SK-N-SH (cell line): ENCODE data around the gene MAST2. TPM values are rescaled to one million over a fixed set of nuclear protein-coding genes. Genes with fewer than 3 reads are reported as not detected.

ENCODE experiments used
- CTCF ChIA-PET: fragments of 300-600, 350-600 bp; formaldehyde crosslinking; extraction: SDS; loops from one replicate; lab custom pipeline; 2021; lab: Yijun Ruan, JAX
- POLR2A ChIA-PET: fragments of 350-600 bp; sonication (Branson Sonifier 250); formaldehyde crosslinking; extraction: SDS; loops from one replicate; lab custom pipeline; 2020; ENCODE audit warnings: antibody characterized with exemption, inconsistent platforms; lab: Yijun Ruan, JAX
- DNase-seq: peaks from one replicate; pipeline ENCODE4 v3.0.0; 2012
- H2AFZ ChIP-seq: fragments of 200-600 bp; sonication (generic); 2 replicates; pipeline ENCODE4 v1.8.1; 2016; ENCODE audit warnings: antibody characterized with exemption, mild to moderate bottlenecking, low read depth
- H3F3A ChIP-seq: fragments of 200-600 bp; sonication (generic); replicated peaks from 2 replicates; pipeline ENCODE3; 2016; ENCODE audit warnings: antibody characterized with exemption, mild to moderate bottlenecking; ENCODE audit not compliant: insufficient read depth
- H3K27ac ChIP-seq, 2 experiments: fragments of 200-500 bp in 1 of 2; fragments of 200-600 bp in 1 of 2; sonication (Bioruptor generic) in 1 of 2; sonication (generic), shearing (Covaris generic) in 1 of 2; 2 replicates each; pipeline versions ENCODE4 v1.5.1 to v1.6.1; 2014 to 2016; ENCODE audit warnings: low read depth in 2 of 2, inconsistent platforms in 1 of 2, low read length in 1 of 2, mild to moderate bottlenecking in 1 of 2, mixed read lengths in 1 of 2
- H3K27me3 ChIP-seq: fragments of 200-600 bp; sonication (generic), shearing (Covaris generic); 2 replicates; pipeline ENCODE4 v1.6.1; 2016; ENCODE audit warnings: mixed run types; ENCODE audit not compliant: insufficient read depth
- H3K36me3 ChIP-seq, 2 experiments: fragments of 200-500 bp in 1 of 2; fragments of 200-600 bp in 1 of 2; sonication (Bioruptor generic) in 1 of 2; sonication (generic) in 1 of 2; replicated peaks in 1 of 2; 2 replicates each; pipeline versions ENCODE3 to v1.5.1; 2014 to 2016; ENCODE audit warnings: low read length in 1 of 2, mild to moderate bottlenecking in 1 of 2; ENCODE audit not compliant: insufficient read depth in 2 of 2, control insufficient read depth in 1 of 2
- H3K4me1 ChIP-seq, 2 experiments: fragments of 200-500 bp in 1 of 2; fragments of 200-600 bp in 1 of 2; sonication (Bioruptor generic) in 1 of 2; sonication (generic), shearing (Covaris generic) in 1 of 2; 2 replicates each; pipeline versions ENCODE4 v1.5.1 to v1.6.1; 2014 to 2016; ENCODE audit warnings: low read depth in 1 of 2, low read length in 1 of 2, mixed run types in 1 of 2; ENCODE audit not compliant: insufficient read depth in 2 of 2, control insufficient read depth in 1 of 2
- H3K4me2 ChIP-seq: fragments of 200-600 bp; sonication (generic), shearing (Covaris generic); 2 replicates; pipeline ENCODE4 v1.6.1; 2017; ENCODE audit warnings: mixed run types
- H3K4me3 ChIP-seq, 2 experiments: fragments of 200-500 bp in 1 of 2; fragments of 200-600 bp in 1 of 2; sonication (Bioruptor generic) in 1 of 2; sonication (generic), shearing (Covaris generic) in 1 of 2; 2 replicates each; pipeline versions ENCODE4 v1.5.1 to v1.8.1; 2014 to 2016; ENCODE audit warnings: low read depth in 2 of 2, inconsistent platforms in 1 of 2, low read length in 1 of 2, mild to moderate bottlenecking in 1 of 2, mixed read lengths in 1 of 2, moderate library complexity in 1 of 2
- H3K79me2 ChIP-seq: fragments of 200-600 bp; sonication (generic); 2 replicates; pipeline ENCODE4 v1.8.1; 2017; ENCODE audit warnings: mild to moderate bottlenecking; ENCODE audit not compliant: insufficient read depth
- H3K9ac ChIP-seq: fragments of 200-600 bp; sonication (generic); 2 replicates; pipeline ENCODE4 v1.6.1; 2017; ENCODE audit warnings: mixed run types
- H3K9me2 ChIP-seq: fragments of 200-600 bp; sonication (generic); 2 replicates; pipeline ENCODE4 v1.6.1; 2017; ENCODE audit warnings: mixed run types
- H3K9me3 ChIP-seq: fragments of 200-600 bp; sonication (generic); 2 replicates; pipeline ENCODE4 v1.6.1; 2017; ENCODE audit warnings: mixed run types, mild to moderate bottlenecking, moderate library complexity
- H4K20me1 ChIP-seq: fragments of 200-600 bp; sonication (generic); 2 replicates; pipeline ENCODE4 v1.6.1; 2017; ENCODE audit warnings: mild to moderate bottlenecking, mixed run types; ENCODE audit not compliant: insufficient read depth
- CHD2 ChIP-seq: fragments of 150-350 bp; IDR thresholded peaks from 2 replicates; pipeline ENCODE4 v1.6.1; 2018; ENCODE audit warnings: low read length; ENCODE audit not compliant: partially characterized antibody
- CTCF ChIP-seq: fragments of 200-600 bp; sonication (generic); IDR thresholded peaks from 2 replicates; pipeline ENCODE4 v1.6.1; 2017; ENCODE audit warnings: antibody characterized with exemption, mild to moderate bottlenecking, moderate library complexity
- ELF1 ChIP-seq: IDR thresholded peaks from 2 replicates; pipeline ENCODE4 v1.4.0; 2012
- FOXJ3 ChIP-seq: sonication (generic); formaldehyde crosslinking; IDR thresholded peaks from 2 replicates; pipeline ENCODE4 v1.5.1; 2020; ENCODE audit warnings: mild to moderate bottlenecking, missing genetic modification reagents
- FOXM1 ChIP-seq: IDR thresholded peaks from 2 replicates; pipeline ENCODE4 v1.4.0; 2012; ENCODE audit warnings: low read depth, mild to moderate bottlenecking
- GABPA ChIP-seq: IDR thresholded peaks from 2 replicates; pipeline ENCODE4 v1.4.0; 2012; ENCODE audit warnings: low read depth, mild to moderate bottlenecking
- GATA2 ChIP-seq: sonication (generic); formaldehyde crosslinking; IDR thresholded peaks from 2 replicates; pipeline ENCODE4 v1.5.0; 2020; ENCODE audit warnings: mild to moderate bottlenecking, missing genetic modification reagents
- MXI1 ChIP-seq: IDR thresholded peaks from 2 replicates; pipeline ENCODE4 v1.6.1; 2012; ENCODE audit warnings: mild to moderate bottlenecking, low read depth, low read length, improper control_type of control experiment
- NFIC ChIP-seq: IDR thresholded peaks from 2 replicates; pipeline ENCODE4 v1.4.0; 2012; ENCODE audit warnings: borderline replicate concordance
- NRF1 ChIP-seq: IDR thresholded peaks from 2 replicates; pipeline ENCODE4 v1.6.1; 2012; ENCODE audit warnings: low read depth, mild to moderate bottlenecking, low read length
- RFX5 ChIP-seq: IDR thresholded peaks from 2 replicates; pipeline ENCODE4 v1.6.1; 2012; ENCODE audit warnings: mild to moderate bottlenecking, improper control_type of control experiment, low read length
- RXRA ChIP-seq: IDR thresholded peaks from 2 replicates; pipeline ENCODE4 v1.4.0; 2012; ENCODE audit warnings: low read depth, mild to moderate bottlenecking, borderline replicate concordance
- SIN3A ChIP-seq: IDR thresholded peaks from 2 replicates; pipeline ENCODE4 v1.6.1; 2012; ENCODE audit warnings: low read depth, mild to moderate bottlenecking, low read length, moderate library complexity, borderline replicate concordance
- SMC3 ChIP-seq: IDR thresholded peaks from 2 replicates; pipeline ENCODE4 v1.6.1; 2012; ENCODE audit warnings: low read depth, low read length, improper control_type of control experiment
- TAF1 ChIP-seq: IDR thresholded peaks from 2 replicates; pipeline ENCODE4 v1.6.1; 2012; ENCODE audit warnings: low read depth, mild to moderate bottlenecking, low read length, moderate library complexity, borderline replicate concordance
- TCF12 ChIP-seq: IDR thresholded peaks from 2 replicates; pipeline ENCODE4 v1.4.0; 2012
- TEAD4 ChIP-seq: IDR thresholded peaks from 2 replicates; pipeline ENCODE4 v1.4.0; 2012; ENCODE audit warnings: mild to moderate bottlenecking, borderline replicate concordance; ENCODE audit not compliant: insufficient read depth
- USF2 ChIP-seq: fragments of 150-350 bp; IDR thresholded peaks from 2 replicates; pipeline ENCODE4 v1.6.1; 2017; ENCODE audit warnings: antibody characterized with exemption, low read length, low read depth, borderline replicate concordance
- WGBS: methylation state at CpG from one replicate; pipeline ENCODE4 v1.1.6; 2017; ENCODE audit warnings: low lambda C conversion rate; 5-methylcytosine and 5-hydroxymethylcytosine counted together
- polyA plus RNA-seq, 3 experiments: library from polyadenylated mRNA; depleted of rRNA; stranded (reverse); fragments of >200 nt; gene quantifications; 2 replicates each; pipeline ENCODE4 v1.2.3, GENCODE V29; 2012
- TF ChIP-seq, protein P1 (sequence below): IDR thresholded peaks from 2 replicates; pipeline ENCODE4; 2012
- TF ChIP-seq, protein P2 (sequence below): IDR thresholded peaks from 2 replicates; pipeline ENCODE4 v1.4.0; 2012; ENCODE audit warnings: low read depth, borderline replicate concordance
- TF ChIP-seq, protein P3 (sequence below): IDR thresholded peaks from 2 replicates; pipeline ENCODE4 v1.6.1; 2012; ENCODE audit warnings: mild to moderate bottlenecking, low read depth, low read length, moderate library complexity

Gene MAST2
- polyA plus RNA-seq, 1 of the 3 experiments (the other 2 are of a cell fraction), result 53.4 TPM

- TF ChIP-seq ELF1 (no peak), RXRA (no peak), GATA2 (no peak), NFIC (no peak), SMC3 (no peak), TCF12 (no peak), SIN3A (no peak), MXI1 (no peak), RFX5 (no peak)
- TF ChIP-seq, protein P1, sequence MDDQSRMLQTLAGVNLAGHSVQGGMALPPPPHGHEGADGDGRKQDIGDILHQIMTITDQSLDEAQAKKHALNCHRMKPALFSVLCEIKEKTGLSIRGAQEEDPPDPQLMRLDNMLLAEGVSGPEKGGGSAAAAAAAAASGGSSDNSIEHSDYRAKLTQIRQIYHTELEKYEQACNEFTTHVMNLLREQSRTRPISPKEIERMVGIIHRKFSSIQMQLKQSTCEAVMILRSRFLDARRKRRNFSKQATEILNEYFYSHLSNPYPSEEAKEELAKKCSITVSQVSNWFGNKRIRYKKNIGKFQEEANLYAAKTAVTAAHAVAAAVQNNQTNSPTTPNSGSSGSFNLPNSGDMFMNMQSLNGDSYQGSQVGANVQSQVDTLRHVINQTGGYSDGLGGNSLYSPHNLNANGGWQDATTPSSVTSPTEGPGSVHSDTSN, result no peak
- TF ChIP-seq, all 33 proteins: peak for 0
These were observed 277.8 kb downstream of the MAST2 start (continued) for GRCh38 chr1:46081206-46081605.

DNA sequence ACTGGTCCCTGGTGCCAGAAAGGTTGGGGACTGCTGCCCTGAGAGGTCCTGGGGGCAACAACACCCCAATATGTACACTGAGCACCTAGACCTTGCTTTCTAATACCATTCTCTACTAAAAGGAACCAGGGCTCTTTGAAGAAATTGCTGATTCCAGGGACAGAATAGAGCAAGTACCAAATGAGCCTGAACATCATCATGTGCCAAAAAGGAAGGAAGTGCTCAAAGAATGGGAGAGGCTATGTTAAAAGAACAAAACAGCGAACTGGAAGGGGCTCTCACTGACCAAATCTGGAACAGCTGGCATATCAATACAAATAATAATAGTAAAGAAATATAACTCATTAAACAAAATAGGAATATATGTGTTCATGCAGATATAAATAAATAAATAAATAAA lies 278.2 kb downstream of the MAST2 start:
- Histone ChIP-seq H3K27me3 (no peaks in the 10 kb centered on the region), H3K27ac (no peak overlapping the region), H3K9me3 (no peaks in the 10 kb centered on the region), H3F3A (peaks cover 13% of the 10 kb centered on the region), H3K79me2 (peaks cover 23% of the 10 kb centered on the region), H3K36me3 (peaks cover 0 to 8% of the 10 kb centered on the region in 2 experiments), H3K9ac (no peak overlapping the region), H4K20me1 (no peaks in the 10 kb centered on the region), H3K9me2 (no peaks in the 10 kb centered on the region), H2AFZ (no peak overlapping the region), H3K4me2 (no peak overlapping the region), H3K4me3 (no peak overlapping the region), H3K4me1 (peaks cover 0 to 12% of the 10 kb centered on the region in 2 experiments; a peak in 2 of 4 replicates)
- ChIA-PET POLR2A (no interaction called here), CTCF (no interaction called here)
- no peak for TF ChIP-seq FOXJ3
- TF ChIP-seq CHD2, result no peak
- no peak for TF ChIP-seq GABPA
- TF ChIP-seq RXRA, result no peak
- TF ChIP-seq, protein P1, result no peak
- TF ChIP-seq TEAD4, result no peak
- TF ChIP-seq, protein P2, sequence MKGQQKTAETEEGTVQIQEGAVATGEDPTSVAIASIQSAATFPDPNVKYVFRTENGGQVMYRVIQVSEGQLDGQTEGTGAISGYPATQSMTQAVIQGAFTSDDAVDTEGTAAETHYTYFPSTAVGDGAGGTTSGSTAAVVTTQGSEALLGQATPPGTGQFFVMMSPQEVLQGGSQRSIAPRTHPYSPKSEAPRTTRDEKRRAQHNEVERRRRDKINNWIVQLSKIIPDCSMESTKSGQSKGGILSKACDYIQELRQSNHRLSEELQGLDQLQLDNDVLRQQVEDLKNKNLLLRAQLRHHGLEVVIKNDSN, result no peak
- TF ChIP-seq, protein P3, sequence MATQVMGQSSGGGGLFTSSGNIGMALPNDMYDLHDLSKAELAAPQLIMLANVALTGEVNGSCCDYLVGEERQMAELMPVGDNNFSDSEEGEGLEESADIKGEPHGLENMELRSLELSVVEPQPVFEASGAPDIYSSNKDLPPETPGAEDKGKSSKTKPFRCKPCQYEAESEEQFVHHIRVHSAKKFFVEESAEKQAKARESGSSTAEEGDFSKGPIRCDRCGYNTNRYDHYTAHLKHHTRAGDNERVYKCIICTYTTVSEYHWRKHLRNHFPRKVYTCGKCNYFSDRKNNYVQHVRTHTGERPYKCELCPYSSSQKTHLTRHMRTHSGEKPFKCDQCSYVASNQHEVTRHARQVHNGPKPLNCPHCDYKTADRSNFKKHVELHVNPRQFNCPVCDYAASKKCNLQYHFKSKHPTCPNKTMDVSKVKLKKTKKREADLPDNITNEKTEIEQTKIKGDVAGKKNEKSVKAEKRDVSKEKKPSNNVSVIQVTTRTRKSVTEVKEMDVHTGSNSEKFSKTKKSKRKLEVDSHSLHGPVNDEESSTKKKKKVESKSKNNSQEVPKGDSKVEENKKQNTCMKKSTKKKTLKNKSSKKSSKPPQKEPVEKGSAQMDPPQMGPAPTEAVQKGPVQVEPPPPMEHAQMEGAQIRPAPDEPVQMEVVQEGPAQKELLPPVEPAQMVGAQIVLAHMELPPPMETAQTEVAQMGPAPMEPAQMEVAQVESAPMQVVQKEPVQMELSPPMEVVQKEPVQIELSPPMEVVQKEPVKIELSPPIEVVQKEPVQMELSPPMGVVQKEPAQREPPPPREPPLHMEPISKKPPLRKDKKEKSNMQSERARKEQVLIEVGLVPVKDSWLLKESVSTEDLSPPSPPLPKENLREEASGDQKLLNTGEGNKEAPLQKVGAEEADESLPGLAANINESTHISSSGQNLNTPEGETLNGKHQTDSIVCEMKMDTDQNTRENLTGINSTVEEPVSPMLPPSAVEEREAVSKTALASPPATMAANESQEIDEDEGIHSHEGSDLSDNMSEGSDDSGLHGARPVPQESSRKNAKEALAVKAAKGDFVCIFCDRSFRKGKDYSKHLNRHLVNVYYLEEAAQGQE, result no peak
- no peak for TF ChIP-seq TAF1
- no peak for TF ChIP-seq USF2
- no peak for TF ChIP-seq NFIC
- no peak for TF ChIP-seq FOXM1
- TF ChIP-seq NRF1, result no peak
- TF ChIP-seq CTCF, result no peak
- DNase-seq, result no peak
- 92% methylated on average over 1 of the region's 1 CpG for WGBS
